ENCODE results near the gene DPP7. TPM values are rescaled to one million over a fixed set of nuclear protein-coding genes. Genes with fewer than 3 reads are reported as not detected.

The DPP7 gene
- total and polyA plus RNA-seq, 2 of the 8 experiments (the other 6 are each of a cell fraction or from before 2014, with no cell fraction given) = 21.2 to 26.8 TPM

GRCh38 chr9:137127301-137128157 lies 13.0 kb upstream of the DPP7 start (continued):
- TF ChIP-seq GTF2F1 (IDR thresholded peaks at IDR 0.05; ENCODE audit: borderline replicate concordance, low read depth, low read length) (no peak), HDAC6 (IDR thresholded peaks at IDR 0.05; ENCODE audit: low read depth, low read length) (no peak), EZH2 (IDR thresholded peaks at IDR 0.05; ENCODE audit: low read depth, low read length, severe bottlenecking) (no peak), SIX5 (IDR thresholded peaks at IDR 0.05; ENCODE audit: low read depth, low read length) (no peak), CTCF (IDR thresholded peaks at IDR 0.05; ENCODE audit: control extremely low read depth in 1 of 3, insufficient read depth in 1 of 3, low read depth in 1 of 3, low read length in 3 of 3) (no peak), ZNF274 (IDR thresholded peaks at IDR 0.05; ENCODE audit: borderline replicate concordance, extremely low read depth, low read length) (no peak), TAF7 (optimal IDR thresholded peaks at IDR 0.05; ENCODE audit: borderline replicate concordance, low read depth, low read length) (no peak), FOSL1 (IDR thresholded peaks at IDR 0.05; ENCODE audit: insufficient read depth, low read depth, low read length) (no peak), RNF2 (IDR thresholded peaks at IDR 0.05; ENCODE audit: borderline replicate concordance, low read depth, low read length, missing control alignments, poor library complexity, severe bottlenecking) (no peak)
- TF ChIP-seq, protein P1, sequence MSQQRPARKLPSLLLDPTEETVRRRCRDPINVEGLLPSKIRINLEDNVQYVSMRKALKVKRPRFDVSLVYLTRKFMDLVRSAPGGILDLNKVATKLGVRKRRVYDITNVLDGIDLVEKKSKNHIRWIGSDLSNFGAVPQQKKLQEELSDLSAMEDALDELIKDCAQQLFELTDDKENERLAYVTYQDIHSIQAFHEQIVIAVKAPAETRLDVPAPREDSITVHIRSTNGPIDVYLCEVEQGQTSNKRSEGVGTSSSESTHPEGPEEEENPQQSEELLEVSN (IDR thresholded peaks at IDR 0.05) = no peak
- TF ChIP-seq, protein P2, sequence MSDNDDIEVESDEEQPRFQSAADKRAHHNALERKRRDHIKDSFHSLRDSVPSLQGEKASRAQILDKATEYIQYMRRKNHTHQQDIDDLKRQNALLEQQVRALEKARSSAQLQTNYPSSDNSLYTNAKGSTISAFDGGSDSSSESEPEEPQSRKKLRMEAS (IDR thresholded peaks at IDR 0.05) = no peak
